RWPE2 (cell line): ENCODE measurements around the gene MOGAT2.
"Not testable (repeated sequence)": the region's sequence is repeated elsewhere in the genome, so short reads cannot be mapped to it uniquely, and the experiment has no call there.

Experiments used
- ATAC-seq: fragments of 200-7000 bp; cut with Tn5 transposase; 3 replicates; pipeline ENCODE4 v1.9.1; 2021; ENCODE audit warnings: low read depth
- DNase-seq: peaks from one replicate; pipeline ENCODE4 v3.0.0-alpha.2; 2020; ENCODE audit warnings: low spot score
- H3K27ac ChIP-seq: fragments of 450-650 bp; 2 replicates; pipeline ENCODE4 v1.5.1; 2017; ENCODE audit warnings: mild to moderate bottlenecking; ENCODE audit not compliant: poor library complexity, severe bottlenecking
- H3K27me3 ChIP-seq: fragments of 250-450 bp; sonication (Bioruptor Pico); 2 replicates; pipeline ENCODE4 v1.5.1; 2021; ENCODE audit warnings: mild to moderate bottlenecking, moderate library complexity; ENCODE audit not compliant: insufficient read depth, poor library complexity, severe bottlenecking
- H3K36me3 ChIP-seq: fragments of 250-450 bp; sonication (Bioruptor Pico); 2 replicates; pipeline ENCODE4 v1.5.1; 2020; ENCODE audit warnings: low read depth, mild to moderate bottlenecking, moderate library complexity
- H3K4me1 ChIP-seq: fragments of 250-450 bp; sonication (Bioruptor Pico); 2 replicates; pipeline ENCODE4 v1.5.1; 2021; ENCODE audit warnings: mild to moderate bottlenecking, moderate library complexity; ENCODE audit not compliant: insufficient read depth, poor library complexity, severe bottlenecking
- H3K4me3 ChIP-seq: fragments of 250-450 bp; sonication (Bioruptor Pico); 2 replicates; pipeline ENCODE4 v1.5.1; 2021; ENCODE audit warnings: mild to moderate bottlenecking, moderate library complexity; ENCODE audit not compliant: severe bottlenecking
- H3K9me3 ChIP-seq: fragments of 250-450 bp; sonication (Bioruptor Pico); 2 replicates; pipeline ENCODE4 v1.5.1; 2021; ENCODE audit warnings: mild to moderate bottlenecking, moderate library complexity; ENCODE audit not compliant: severe bottlenecking
- CTCF ChIP-seq: fragments of 450-650 bp; IDR thresholded peaks from one replicate; pipeline ENCODE4 v1.5.1; 2017; ENCODE audit warnings: mild to moderate bottlenecking, moderate library complexity; ENCODE audit not compliant: poor library complexity, severe bottlenecking

Gene MOGAT2

GRCh38 chr11:75677909-75678308 is 39.7 kb upstream of the MOGAT2 start:
- DNase-seq (no peak), ATAC-seq (no peak)
- H3K27ac ChIP-seq, result no peak overlapping the region
- H3K4me3 ChIP-seq, result no peak overlapping the region
- no peaks in the 10 kb centered on the region for H3K4me1 ChIP-seq
- H3K9me3 ChIP-seq, result peaks cover 5% of the 10 kb centered on the region
- H3K27me3 ChIP-seq, result peaks cover 22% of the 10 kb centered on the region
- no peaks in the 10 kb centered on the region for H3K36me3 ChIP-seq
- TF ChIP-seq CTCF, result no peak

GRCh38 chr11:75678620-75679259 is 38.9 kb upstream of the MOGAT2 start:
- no peak for TF ChIP-seq CTCF
- peaks cover 22% of the 10 kb centered on the region for H3K27me3 ChIP-seq
- H3K4me1 ChIP-seq, result no peaks in the 10 kb centered on the region
- H3K9me3 ChIP-seq, result peaks cover 5% of the 10 kb centered on the region
- no peak overlapping the region for H3K27ac ChIP-seq
- DNase-seq (no peak), ATAC-seq (no peak)
- H3K4me3 ChIP-seq, result no peak overlapping the region
- H3K36me3 ChIP-seq, result no peaks in the 10 kb centered on the region

DNA sequence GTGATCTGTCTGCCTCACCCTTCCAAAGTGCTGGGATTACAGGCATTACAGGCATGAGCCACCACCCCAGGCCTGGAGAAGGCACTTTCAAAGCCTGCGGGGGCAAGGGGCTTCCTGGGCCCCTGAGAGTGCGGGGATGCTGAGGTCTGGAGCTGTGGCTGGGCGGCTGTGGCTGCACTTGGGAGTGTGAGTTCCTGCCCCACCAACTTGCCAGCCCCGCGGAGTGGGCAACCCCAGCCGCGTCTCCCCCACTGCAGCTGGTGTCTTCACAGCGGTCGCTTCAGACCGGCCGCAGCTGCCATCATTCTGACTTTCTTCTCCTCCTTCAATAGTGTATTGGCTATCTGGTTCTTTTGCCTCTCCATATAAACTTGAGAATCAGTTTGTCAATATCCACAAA is 38.1 kb upstream of the MOGAT2 start:
- ATAC-seq, result no peak
- H3K27me3 ChIP-seq, result peaks cover 22% of the 10 kb centered on the region

GRCh38 chr11:75683856-75684255 is 33.8 kb upstream of the MOGAT2 start:
- ATAC-seq, H3K27ac ChIP-seq: not testable (repeated sequence)

More for the DNA sequence above, 38.1 kb upstream of the MOGAT2 start:
- no peak overlapping the region for H3K27ac ChIP-seq
- no peaks in the 10 kb centered on the region for H3K4me1 ChIP-seq
- DNase-seq, result no peak
- peaks cover 4% of the 10 kb centered on the region for H3K9me3 ChIP-seq
- no peak overlapping the region for H3K4me3 ChIP-seq
- no peaks in the 10 kb centered on the region for H3K36me3 ChIP-seq
- no peak for TF ChIP-seq CTCF

DNA sequence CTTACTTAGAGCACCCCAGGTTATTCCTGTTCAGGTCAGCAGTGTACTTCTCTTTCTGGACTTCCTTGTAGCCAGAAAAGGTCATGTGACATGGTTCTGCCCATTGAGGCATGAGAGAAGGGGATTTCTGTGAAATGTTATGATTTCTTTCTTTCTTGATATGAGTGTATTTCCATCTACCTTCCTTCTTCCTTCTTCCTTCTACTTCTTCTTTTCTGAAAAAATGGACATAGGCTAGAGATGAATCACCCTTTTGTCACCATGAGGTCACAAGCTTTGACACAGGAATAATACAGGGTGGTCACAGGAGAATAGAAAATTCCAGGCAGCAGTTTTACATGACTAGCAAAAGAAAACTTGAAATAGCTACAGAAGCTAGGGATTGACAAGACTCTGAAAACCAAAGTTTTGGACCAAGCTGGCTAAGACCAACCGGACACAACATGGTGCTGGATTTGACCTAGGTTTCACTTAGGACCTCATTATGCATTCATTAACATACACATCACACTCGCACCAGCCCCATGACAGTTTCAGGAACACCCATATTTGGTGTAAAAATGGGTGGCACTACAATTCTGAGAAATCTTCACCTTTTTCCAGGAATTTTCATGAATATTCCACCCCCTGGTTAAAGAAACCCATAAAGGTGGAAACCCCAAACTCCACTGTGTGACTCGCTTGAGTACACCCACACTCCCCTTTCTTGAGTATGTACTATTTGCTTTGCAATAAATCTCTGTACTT is 27.6 kb upstream of the MOGAT2 start:
- no peak for TF ChIP-seq CTCF
- H3K27me3 ChIP-seq, result no peaks in the 10 kb centered on the region
- no peak for ATAC-seq
- no peak for DNase-seq
- peaks cover 4% of the 10 kb centered on the region for H3K9me3 ChIP-seq
- no peaks in the 10 kb centered on the region for H3K36me3 ChIP-seq
- H3K4me3 ChIP-seq, result no peak overlapping the region
- H3K4me1 ChIP-seq, result no peaks in the 10 kb centered on the region
- no peak overlapping the region for H3K27ac ChIP-seq

More at GRCh38 chr11:75683856-75684255, 33.8 kb upstream of the MOGAT2 start:
- H3K4me1 ChIP-seq, H3K27me3 ChIP-seq, DNase-seq, H3K4me3 ChIP-seq, H3K9me3 ChIP-seq, H3K36me3 ChIP-seq: not testable (repeated sequence)
